MCF 10A (cell line): ENCODE results near the gene NOCT. TPM values are rescaled to one million over a fixed set of nuclear protein-coding genes. Genes with fewer than 3 reads are reported as not detected.

Source experiments
- BruUV-seq: library from RNA; stranded (reverse); fragments of 400-500 nt; replicated peaks from 2 replicates; lab custom pipeline; 2021; lab: Mats Ljungman, UMichigan
- CTCF ChIA-PET: fragments of 300-600 bp; sonication (Branson Sonifier 250); formaldehyde crosslinking; extraction: SDS; loops from one replicate; lab custom pipeline; 2021; ENCODE audit warnings: antibody characterized with exemption, inconsistent platforms; lab: Yijun Ruan, JAX
- POLR2A ChIA-PET: fragments of 300-600, 350-650 bp; sonication (Branson Sonifier 250); formaldehyde crosslinking; extraction: SDS; loops from one replicate; lab custom pipeline; 2020; ENCODE audit warnings: antibody characterized with exemption, inconsistent platforms; lab: Yijun Ruan, JAX
- DNase-seq: peaks from one replicate; pipeline ENCODE4 v3.0.0-alpha.2; 2018; ENCODE audit not compliant: unreplicated experiment
- H3K27ac Mint-ChIP-seq: one replicate; pipeline ENCODE4 v1.8.0; 2022; ENCODE audit warnings: mild to moderate bottlenecking, low read depth, mixed read lengths; ENCODE audit not compliant: unreplicated experiment
- H3K27me3 Mint-ChIP-seq: one replicate; pipeline ENCODE4 v1.8.0; 2022; ENCODE audit warnings: mixed read lengths; ENCODE audit not compliant: insufficient read depth, unreplicated experiment
- H3K36me3 Mint-ChIP-seq: one replicate; pipeline ENCODE4 v1.8.0; 2022; ENCODE audit warnings: mild to moderate bottlenecking, moderate library complexity, mixed read lengths; ENCODE audit not compliant: insufficient read depth, unreplicated experiment
- H3K4me1 Mint-ChIP-seq: one replicate; pipeline ENCODE4 v1.8.0; 2022; ENCODE audit warnings: mixed read lengths; ENCODE audit not compliant: insufficient read depth, unreplicated experiment
- H3K4me3 Mint-ChIP-seq: one replicate; pipeline ENCODE4 v1.8.0; 2022; ENCODE audit warnings: mild to moderate bottlenecking, moderate library complexity, mixed read lengths; ENCODE audit not compliant: unreplicated experiment
- H3K9me3 Mint-ChIP-seq: one replicate; pipeline ENCODE4 v1.8.0; 2022; ENCODE audit warnings: mixed read lengths; ENCODE audit not compliant: unreplicated experiment
- intact Hi-C: fragments of 100-400 bp; cut with micrococcal nuclease; formaldehyde crosslinking; loops from 2 replicates; pipeline ENCODE4 v1.14.1; 2022
- total RNA-seq: library from RNA; stranded (reverse); gene quantifications from 2 replicates; pipeline ENCODE4 v1.2.3, GENCODE V29; 2022
- TF ChIP-seq, protein P1 (sequence below): fragments of 200-600 bp; IDR thresholded peaks from one replicate; pipeline ENCODE4 v1.8.0; 2022; ENCODE audit warnings: antibody characterized with exemption, mild to moderate bottlenecking; ENCODE audit not compliant: unreplicated experiment

Gene NOCT
- total RNA-seq, 1 experiment from 2014 or later = 25.5 TPM

DNA sequence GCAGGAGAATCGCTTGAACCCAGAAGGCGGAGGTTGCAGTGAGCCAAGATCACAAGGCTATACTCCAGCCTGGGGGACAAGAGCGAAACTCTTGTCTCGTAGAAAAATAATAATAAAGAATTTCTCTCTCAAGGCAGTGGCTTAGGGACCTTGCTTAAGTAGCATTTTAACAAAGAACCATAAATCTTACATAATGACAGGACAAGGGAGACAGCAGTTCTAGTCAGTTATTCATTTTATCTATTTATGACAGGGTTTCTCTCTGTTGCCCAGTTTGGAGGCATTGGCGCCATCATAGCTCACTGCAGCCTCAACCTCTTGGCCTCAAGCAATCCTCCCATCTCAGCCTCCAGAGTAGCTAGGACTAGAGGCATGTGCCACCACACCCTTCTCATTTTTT lies 31.9 kb upstream of the NOCT start:
- peaks cover 5% of the 10 kb centered on the region for H3K4me1 Mint-ChIP-seq
- H3K27me3 Mint-ChIP-seq = no peaks in the 10 kb centered on the region
- TF ChIP-seq, protein P1, sequence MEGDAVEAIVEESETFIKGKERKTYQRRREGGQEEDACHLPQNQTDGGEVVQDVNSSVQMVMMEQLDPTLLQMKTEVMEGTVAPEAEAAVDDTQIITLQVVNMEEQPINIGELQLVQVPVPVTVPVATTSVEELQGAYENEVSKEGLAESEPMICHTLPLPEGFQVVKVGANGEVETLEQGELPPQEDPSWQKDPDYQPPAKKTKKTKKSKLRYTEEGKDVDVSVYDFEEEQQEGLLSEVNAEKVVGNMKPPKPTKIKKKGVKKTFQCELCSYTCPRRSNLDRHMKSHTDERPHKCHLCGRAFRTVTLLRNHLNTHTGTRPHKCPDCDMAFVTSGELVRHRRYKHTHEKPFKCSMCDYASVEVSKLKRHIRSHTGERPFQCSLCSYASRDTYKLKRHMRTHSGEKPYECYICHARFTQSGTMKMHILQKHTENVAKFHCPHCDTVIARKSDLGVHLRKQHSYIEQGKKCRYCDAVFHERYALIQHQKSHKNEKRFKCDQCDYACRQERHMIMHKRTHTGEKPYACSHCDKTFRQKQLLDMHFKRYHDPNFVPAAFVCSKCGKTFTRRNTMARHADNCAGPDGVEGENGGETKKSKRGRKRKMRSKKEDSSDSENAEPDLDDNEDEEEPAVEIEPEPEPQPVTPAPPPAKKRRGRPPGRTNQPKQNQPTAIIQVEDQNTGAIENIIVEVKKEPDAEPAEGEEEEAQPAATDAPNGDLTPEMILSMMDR = no peak
- no peaks in the 10 kb centered on the region for H3K36me3 Mint-ChIP-seq
- DNase-seq = no peak
- ChIA-PET CTCF (no interaction called here), POLR2A (no interaction called here)
- no peaks in the 10 kb centered on the region for H3K9me3 Mint-ChIP-seq
- no peak overlapping the region for H3K4me3 Mint-ChIP-seq
- intact Hi-C loops = no loop called here
- no peak overlapping the region for H3K27ac Mint-ChIP-seq
- BruUV-seq = no TSS peak

DNA sequence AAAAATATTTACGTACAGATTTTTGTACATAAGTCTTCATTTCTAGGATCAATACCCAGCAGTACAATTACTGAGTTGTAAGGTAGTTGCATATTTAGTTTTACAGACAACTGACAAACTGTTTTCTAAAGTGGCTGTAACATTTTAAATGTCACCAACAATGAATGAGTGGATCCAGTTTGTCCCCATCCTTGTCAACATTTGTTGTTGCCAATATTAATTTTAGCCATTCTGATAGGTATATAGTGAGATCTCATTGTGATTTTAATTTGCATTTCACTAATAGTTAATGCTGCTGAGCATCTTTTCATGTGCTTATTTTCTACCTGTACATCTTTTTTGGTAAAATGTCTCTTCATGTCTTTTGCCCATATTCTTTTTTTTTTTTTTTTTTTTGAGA lies 30.9 kb upstream of the NOCT start:
- no peak overlapping the region for H3K27ac Mint-ChIP-seq
- intact Hi-C loops = no loop called here
- TF ChIP-seq, protein P1 = no peak
- no peaks in the 10 kb centered on the region for H3K9me3 Mint-ChIP-seq
- H3K4me3 Mint-ChIP-seq = no peak overlapping the region
- H3K4me1 Mint-ChIP-seq = peaks cover 5% of the 10 kb centered on the region
- H3K36me3 Mint-ChIP-seq = no peaks in the 10 kb centered on the region
- CTCF ChIA-PET = no interaction called here
- no peaks in the 10 kb centered on the region for H3K27me3 Mint-ChIP-seq
- POLR2A ChIA-PET = no interaction called here
- BruUV-seq = no TSS peak
- DNase-seq = no peak

DNA sequence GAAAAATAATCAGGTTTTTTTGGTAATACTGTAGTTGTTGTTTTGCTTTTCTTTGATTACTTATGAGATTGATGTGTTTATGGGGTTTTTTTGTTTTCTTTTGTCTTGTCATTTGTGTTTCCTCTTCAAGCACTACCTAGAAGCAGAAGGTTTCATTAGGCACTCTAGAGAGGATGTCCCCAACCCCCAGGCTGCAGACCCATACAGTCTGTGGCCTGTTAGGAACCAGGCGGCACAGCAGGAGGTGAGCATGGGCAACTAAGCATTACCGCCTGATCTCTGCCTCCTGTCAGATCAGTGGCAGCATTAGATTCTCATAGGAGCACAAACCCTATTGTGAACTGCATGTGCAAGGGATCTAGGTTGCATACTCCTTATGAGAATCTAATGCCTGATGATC lies 22.9 kb upstream of the NOCT start:
- DNase-seq = no peak
- intact Hi-C loops = no loop called here
- CTCF ChIA-PET = interaction anchor here (0.6 to 0.7 kb wide), 2 partner anchors 177 to 903 kb away, joined by 3 read pairs; no protein-coding TSS in a partner anchor
- Mint-ChIP-seq H3K9me3 (no peaks in the 10 kb centered on the region), H3K4me1 (no peaks in the 10 kb centered on the region), H3K4me3 (no peak overlapping the region), H3K27me3 (no peaks in the 10 kb centered on the region), H3K36me3 (no peaks in the 10 kb centered on the region), H3K27ac (no peak overlapping the region)
- TF ChIP-seq, protein P1 = no peak
- POLR2A ChIA-PET = no interaction called here
- BruUV-seq = no TSS peak

DNA sequence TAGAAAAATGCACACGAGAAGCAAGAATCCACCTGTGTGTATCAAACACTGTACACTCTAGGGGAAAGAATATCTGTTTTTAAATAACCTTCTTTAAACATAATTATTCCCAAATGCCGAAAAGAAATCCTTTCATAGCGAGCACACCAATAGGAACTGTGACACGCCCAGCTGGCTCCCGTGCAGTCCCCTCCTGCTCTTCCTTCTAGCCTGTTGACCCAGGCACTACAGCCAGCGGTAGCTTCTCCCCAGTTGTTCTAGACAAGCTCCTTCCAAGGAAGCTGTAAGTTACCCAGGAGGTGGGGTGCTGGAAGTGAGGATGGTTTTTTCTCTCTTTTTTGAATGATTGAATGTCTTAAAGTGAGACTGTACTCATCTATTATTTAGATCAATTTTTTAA lies 19.5 kb upstream of the NOCT start:
- H3K4me1 Mint-ChIP-seq = no peaks in the 10 kb centered on the region
- H3K27me3 Mint-ChIP-seq = no peaks in the 10 kb centered on the region
- no TSS peak for BruUV-seq
- H3K4me3 Mint-ChIP-seq = no peak overlapping the region
- ChIA-PET CTCF (no interaction called here), POLR2A (interaction anchor here (0.6 kb wide), 1 partner anchor 47 kb away, joined by 3 read pairs; no protein-coding TSS in a partner anchor)
- intact Hi-C loops = no loop called here
- no peak overlapping the region for H3K27ac Mint-ChIP-seq
- H3K9me3 Mint-ChIP-seq = no peaks in the 10 kb centered on the region
- DNase-seq = no peak
- H3K36me3 Mint-ChIP-seq = no peaks in the 10 kb centered on the region
- TF ChIP-seq, protein P1 = no peak
